Spleen (tissue), 11 donors: ENCODE measurements around the gene LMAN1. TPM values are rescaled to one million over a fixed set of nuclear protein-coding genes. Genes with fewer than 3 reads are reported as not detected.

ENCODE experiments used
- DNase-seq: peaks from one replicate; pipeline ENCODE4 v3.0.0-alpha.2; 2020
- H3K27ac ChIP-seq, 8 donors: fragments of 200-600 bp; sonication (generic) in 7 of 8; 1 replicate in 4 of 8; 2 replicates in 4 of 8; pipeline versions ENCODE4 v1.5.0 to v1.8.0; 2016 to 2021; ENCODE audit warnings: inconsistent platforms in 4 of 8, mild to moderate bottlenecking in 4 of 8, moderate library complexity in 1 of 8
- H3K27me3 ChIP-seq, 7 donors: fragments of 200-600 bp; sonication (generic) in 6 of 7; replicated peaks in 1 of 7; 1 replicate in 4 of 7; 2 replicates in 3 of 7; pipeline versions ENCODE4 v1.5.0 to v1.8.0; 2016 to 2021; ENCODE audit warnings: inconsistent platforms in 3 of 7, mild to moderate bottlenecking in 1 of 7
- H3K36me3 ChIP-seq, 6 donors: fragments of 200-600 bp; sonication (generic) in 5 of 6; 1 replicate in 4 of 6; 2 replicates in 2 of 6; pipeline versions ENCODE4 v1.5.0 to v1.8.0; 2016 to 2021; ENCODE audit warnings: inconsistent platforms in 2 of 6
- H3K4me1 ChIP-seq, 6 donors: fragments of 200-600 bp; sonication (generic) in 5 of 6; 1 replicate in 3 of 6; 2 replicates in 3 of 6; pipeline versions ENCODE4 v1.5.0 to v1.8.0; 2016 to 2021; ENCODE audit warnings: inconsistent platforms in 3 of 6
- H3K4me3 ChIP-seq, 8 donors: fragments of 200-600 bp; sonication (generic) in 7 of 8; 1 replicate in 4 of 8; 2 replicates in 4 of 8; pipeline versions ENCODE4 v1.5.0 to v1.8.0; 2016 to 2021; ENCODE audit warnings: inconsistent platforms in 4 of 8, mild to moderate bottlenecking in 4 of 8, moderate library complexity in 2 of 8
- H3K9me3 ChIP-seq, 8 donors: fragments of 200-600 bp; sonication (generic) in 7 of 8; 1 replicate in 4 of 8; 2 replicates in 4 of 8; pipeline versions ENCODE4 v1.5.0 to v1.8.0; 2016 to 2021; ENCODE audit warnings: inconsistent platforms in 4 of 8
- POLR2A ChIP-seq, 3 donors: fragments of 450-650 bp; IDR thresholded peaks; one replicate each; pipeline ENCODE4 v1.5.1; 2017; ENCODE audit warnings: antibody characterized with exemption in 3 of 3, mild to moderate bottlenecking in 1 of 3
- POLR2AphosphoS5 ChIP-seq, 3 donors: sonication (generic); formaldehyde crosslinking; IDR thresholded peaks; one replicate each; pipeline ENCODE4 v1.5.1; 2017; ENCODE audit warnings: antibody characterized with exemption in 3 of 3
- WGBS, 5 donors: extraction: QIAGEN DNeasy Blood & Tissue Kit in 3 of 5; methylation state at CpG; one replicate each; pipeline versions ENCODE4 v1.1.5 to v1.1.7; 2013 to 2018; 5-methylcytosine and 5-hydroxymethylcytosine counted together
- intact Hi-C: fragments of 100-400 bp; cut with DNase I; formaldehyde crosslinking; loops from one replicate; pipeline ENCODE4 v1.15.0; 2023; ENCODE audit warnings: low total_unique reads
- polyA plus RNA-seq, 3 donors: library from polyadenylated mRNA; stranded (reverse); fragments of 200-250 nt; gene quantifications; one replicate each; pipeline ENCODE4 v1.2.1, GENCODE V29; 2013
- total RNA-seq, 7 donors: library from RNA; depleted of rRNA in 3 of 7; stranded (reverse); fragments of >200 nt in 3 of 7; fragmentation: NEBNext Ultra II Directional in 4 of 7; extraction: Animal tissue kit (Norgen Biotek cat#: 25700) in 4 of 7; gene quantifications; one replicate each; pipeline versions ENCODE4 v1.1.0 to v1.2.1, GENCODE V29; 2016 to 2021
- TF ChIP-seq, protein P1 (sequence below), 11 experiments: fragments of 200-600 bp in 7 of 11; fragments of 450-650 bp in 4 of 11; sonication (generic) in 4 of 11; IDR thresholded peaks in 8 of 11; conservative IDR thresholded peaks in 3 of 11; 1 replicate in 7 of 11; 2 replicates in 4 of 11; pipeline versions ENCODE4 v1.4.0 to v1.8.0; 2016 to 2021; ENCODE audit warnings: antibody characterized with exemption in 11 of 11, inconsistent platforms in 4 of 11, mild to moderate bottlenecking in 1 of 11
- donor health status: healthy with polysubstance abuse.
- donor health status: DM: no; HTN: no; CAD: no; lungs with moderate emphysema.
- donor health status: DM: no; HTN: no; CAD: no.
- donor health status: Bipolar disorder and iron deficiency.
- donor health status: healthy.
- donor health status: DM: no; HTN: no; CAD: no.
- donor health status: DM: yes; HTN: yes; CAD: no.

Gene LMAN1
- total and polyA plus RNA-seq, 10 donors: 10.0 to 97.9 (median 54.1) TPM

DNA sequence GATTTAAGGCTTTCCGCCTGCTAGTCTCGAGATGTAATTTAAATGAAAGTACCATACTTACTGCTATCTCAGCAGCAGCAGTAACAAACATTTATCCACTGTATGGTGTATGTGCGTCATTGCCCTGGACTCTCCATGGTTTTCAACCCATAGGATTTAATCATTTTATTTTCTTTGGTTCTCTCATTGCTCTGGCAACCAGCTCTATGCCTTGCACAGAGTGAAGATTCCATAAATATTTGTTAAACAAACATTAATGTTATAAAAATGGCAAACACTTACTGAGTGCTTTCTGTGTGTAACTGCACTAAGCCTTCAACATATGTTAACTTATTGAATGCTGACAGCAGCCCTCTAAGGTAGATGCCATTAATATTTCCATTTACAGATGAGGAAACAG, 1.3 kb upstream of the LMAN1 start:
- Histone ChIP-seq H3K4me3 (peak overlapping the region in 1 of 8 donors; percentile 96), H3K27me3 (no peaks in the 10 kb centered on the region), H3K9me3 (no peaks in the 10 kb centered on the region), H3K4me1 (peaks cover 14 to 45% (median 35%) of the 10 kb centered on the region in 6 donors), H3K36me3 (peaks cover 0 to 3% (median 1%) of the 10 kb centered on the region in 6 donors), H3K27ac (no peak overlapping the region)
- no peak for TF ChIP-seq POLR2A (IDR thresholded peaks at IDR 0.05)
- no peak for TF ChIP-seq POLR2AphosphoS5 (IDR thresholded peaks at IDR 0.05)
- TF ChIP-seq, protein P1, sequence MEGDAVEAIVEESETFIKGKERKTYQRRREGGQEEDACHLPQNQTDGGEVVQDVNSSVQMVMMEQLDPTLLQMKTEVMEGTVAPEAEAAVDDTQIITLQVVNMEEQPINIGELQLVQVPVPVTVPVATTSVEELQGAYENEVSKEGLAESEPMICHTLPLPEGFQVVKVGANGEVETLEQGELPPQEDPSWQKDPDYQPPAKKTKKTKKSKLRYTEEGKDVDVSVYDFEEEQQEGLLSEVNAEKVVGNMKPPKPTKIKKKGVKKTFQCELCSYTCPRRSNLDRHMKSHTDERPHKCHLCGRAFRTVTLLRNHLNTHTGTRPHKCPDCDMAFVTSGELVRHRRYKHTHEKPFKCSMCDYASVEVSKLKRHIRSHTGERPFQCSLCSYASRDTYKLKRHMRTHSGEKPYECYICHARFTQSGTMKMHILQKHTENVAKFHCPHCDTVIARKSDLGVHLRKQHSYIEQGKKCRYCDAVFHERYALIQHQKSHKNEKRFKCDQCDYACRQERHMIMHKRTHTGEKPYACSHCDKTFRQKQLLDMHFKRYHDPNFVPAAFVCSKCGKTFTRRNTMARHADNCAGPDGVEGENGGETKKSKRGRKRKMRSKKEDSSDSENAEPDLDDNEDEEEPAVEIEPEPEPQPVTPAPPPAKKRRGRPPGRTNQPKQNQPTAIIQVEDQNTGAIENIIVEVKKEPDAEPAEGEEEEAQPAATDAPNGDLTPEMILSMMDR (IDR thresholded peaks at IDR 0.05 in 8 of 11, conservative IDR thresholded peaks at IDR 0.05 in 3 of 11): no peak
- 95 to 99% (median 98%) methylated on average over 3 of the region's 3 CpGs for WGBS, 5 donors
- intact Hi-C loops: no loop called here
- no peak for DNase-seq

DNA sequence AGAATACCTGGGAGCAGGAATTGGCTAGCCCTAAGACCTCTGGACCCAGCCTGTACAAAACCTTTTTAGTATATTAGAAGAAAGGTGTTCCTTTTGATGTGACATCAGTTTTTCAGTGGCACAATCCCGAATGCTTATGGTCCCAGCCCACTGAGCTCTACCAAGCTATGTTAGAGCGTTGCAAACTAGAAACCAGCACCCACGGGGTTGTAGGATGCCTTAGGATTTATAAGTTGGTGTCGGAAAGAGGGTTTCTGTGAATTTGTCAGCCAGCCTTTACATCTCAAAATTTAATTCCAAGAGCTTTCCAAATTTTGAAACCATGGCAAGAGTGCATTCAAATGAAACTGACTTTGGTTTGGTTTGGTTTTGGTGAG, 499 bp upstream of the LMAN1 start:
- WGBS, 5 donors: 4 to 8% (median 7%) methylated on average over 4 of the region's 4 CpGs

DNA sequence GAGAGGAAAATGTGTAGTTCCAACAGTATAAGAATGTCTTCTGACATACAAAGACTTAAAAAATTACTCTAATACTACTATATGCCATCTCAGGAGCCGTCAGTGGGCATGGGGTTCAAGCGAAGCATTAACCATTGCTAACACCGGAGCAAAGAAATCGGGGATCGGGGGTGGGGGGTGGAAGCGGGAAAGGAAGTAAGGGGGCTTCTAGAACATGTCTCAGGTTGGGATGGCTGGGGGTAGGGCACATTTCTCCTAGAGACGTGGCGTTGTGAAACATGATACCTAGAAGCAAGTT, 702 bp downstream of the LMAN1 start:
- peak overlapping the region; percentile 64 to 91 (median 87) for H3K27ac ChIP-seq
- H3K4me3 ChIP-seq: peak overlapping the region; percentile 74 to 96 (median 86)
- no peak for DNase-seq
- peaks cover 14 to 45% (median 37%) of the 10 kb centered on the region in 6 donors for H3K4me1 ChIP-seq
- H3K9me3 ChIP-seq: no peaks in the 10 kb centered on the region
- 0 to 2% (median 1%) methylated on average over 8 of the region's 8 CpGs for WGBS, 5 donors
- H3K27me3 ChIP-seq: no peaks in the 10 kb centered on the region
- TF ChIP-seq POLR2A (IDR thresholded peaks at IDR 0.05) (no peak), POLR2AphosphoS5 (IDR thresholded peaks at IDR 0.05) (no peak)
- H3K36me3 ChIP-seq: peaks cover 0 to 23% (median 12%) of the 10 kb centered on the region in 6 donors
- intact Hi-C loops: no loop called here

More for the DNA sequence above, 499 bp upstream of the LMAN1 start:
- peak overlapping the region in 6 of 8 donors; percentile 83 to 91 (median 87) for H3K27ac ChIP-seq
- H3K4me3 ChIP-seq: peak overlapping the region; percentile 74 to 96 (median 86)
- peaks cover 14 to 45% (median 35%) of the 10 kb centered on the region in 6 donors for H3K4me1 ChIP-seq
- H3K27me3 ChIP-seq: no peaks in the 10 kb centered on the region
- DNase-seq: no peak
- peaks cover 0 to 11% (median 5%) of the 10 kb centered on the region in 6 donors for H3K36me3 ChIP-seq
- H3K9me3 ChIP-seq: no peaks in the 10 kb centered on the region
- intact Hi-C loops: no loop called here
- TF ChIP-seq POLR2A (IDR thresholded peaks at IDR 0.05) (no peak), POLR2AphosphoS5 (IDR thresholded peaks at IDR 0.05) (no peak)
- TF ChIP-seq, protein P1 (IDR thresholded peaks at IDR 0.05 in 8 of 11, conservative IDR thresholded peaks at IDR 0.05 in 3 of 11): no peak

DNA sequence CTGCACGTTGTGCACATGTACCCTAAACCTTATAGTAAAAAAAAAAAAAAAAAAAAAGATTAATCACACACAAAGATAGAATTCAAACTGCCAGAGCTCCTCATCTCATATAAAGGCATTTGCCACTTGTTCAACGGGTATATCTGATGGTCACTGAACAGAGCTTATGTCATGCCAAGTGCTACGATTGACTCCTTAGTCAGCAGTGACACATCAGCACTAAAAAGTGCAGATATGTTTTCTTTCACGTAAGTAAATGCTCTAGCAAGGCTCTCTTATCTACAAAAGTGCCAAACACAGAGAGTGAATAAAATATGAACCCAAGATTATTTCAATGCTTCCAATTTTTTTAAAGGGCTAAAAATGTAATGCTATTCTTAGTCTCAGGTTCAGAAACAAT, 1.1 kb downstream of the LMAN1 start:
- peak overlapping the region in 7 of 8 donors; percentile 76 to 91 (median 87) for H3K27ac ChIP-seq
- WGBS, 5 donors: 16 to 37% (median 21%) methylated on average over 4 of the region's 4 CpGs
- no peak for TF ChIP-seq POLR2A (IDR thresholded peaks at IDR 0.05)
- TF ChIP-seq POLR2AphosphoS5 (IDR thresholded peaks at IDR 0.05): no peak
- TF ChIP-seq, protein P1 (IDR thresholded peaks at IDR 0.05 in 8 of 11, conservative IDR thresholded peaks at IDR 0.05 in 3 of 11): no peak
- peak overlapping the region; percentile 74 to 96 (median 86) for H3K4me3 ChIP-seq
- peaks cover 14 to 48% (median 39%) of the 10 kb centered on the region in 6 donors for H3K4me1 ChIP-seq
- H3K9me3 ChIP-seq: no peaks in the 10 kb centered on the region
- intact Hi-C loops: no loop called here
- H3K36me3 ChIP-seq: peaks cover 1 to 27% (median 16%) of the 10 kb centered on the region in 6 donors
- DNase-seq: no peak
- no peaks in the 10 kb centered on the region for H3K27me3 ChIP-seq
